UCSD-AML1 (cell line): ENCODE results near the gene C4orf50.

Source experiments
- DNase-seq: peaks from one replicate; lab custom pipeline; 2025; ENCODE audit not compliant: unreplicated experiment; lab: John Stamatoyannopoulos, UW

The C4orf50 gene

DNA sequence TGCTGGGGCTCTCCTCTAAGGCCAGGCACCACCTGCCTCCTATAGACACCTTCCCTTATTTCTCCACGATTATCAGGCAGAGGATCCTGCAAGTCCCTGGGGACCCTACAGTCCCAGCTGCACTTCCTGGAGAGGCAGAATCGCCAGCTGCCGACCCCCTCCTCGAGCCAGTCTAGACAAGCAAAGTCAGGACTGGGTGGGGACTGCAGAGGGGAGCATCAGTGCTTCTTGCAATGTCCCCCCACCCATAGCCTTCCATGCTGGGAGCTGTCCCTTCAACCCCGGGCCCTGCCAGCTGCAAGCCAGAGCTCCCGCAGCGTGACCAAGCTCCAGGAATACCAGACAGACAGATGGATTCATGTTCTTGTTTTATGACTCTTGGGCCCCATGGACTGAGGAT, 124.0 kb downstream of the C4orf50 start:
- DNase-seq: no peak

DNA sequence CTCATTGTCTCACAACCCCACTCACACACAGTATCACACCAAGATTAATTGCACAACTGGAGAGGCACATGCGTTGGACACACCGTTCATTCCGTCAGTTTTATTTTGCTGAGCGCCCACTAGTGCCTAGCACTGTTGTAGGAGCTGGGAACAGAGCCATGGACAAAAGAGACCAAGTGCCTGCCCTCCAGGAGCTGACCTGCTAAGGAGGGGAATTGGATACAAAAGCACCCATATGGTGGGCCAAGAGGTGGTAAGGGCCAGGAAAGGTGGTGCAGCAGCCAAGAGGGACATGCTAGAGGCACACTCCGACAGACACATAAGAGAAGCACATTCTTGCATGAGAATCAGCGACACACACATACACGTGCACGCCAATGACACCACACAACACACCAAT, 124.6 kb downstream of the C4orf50 start:
- DNase-seq: no peak

DNA sequence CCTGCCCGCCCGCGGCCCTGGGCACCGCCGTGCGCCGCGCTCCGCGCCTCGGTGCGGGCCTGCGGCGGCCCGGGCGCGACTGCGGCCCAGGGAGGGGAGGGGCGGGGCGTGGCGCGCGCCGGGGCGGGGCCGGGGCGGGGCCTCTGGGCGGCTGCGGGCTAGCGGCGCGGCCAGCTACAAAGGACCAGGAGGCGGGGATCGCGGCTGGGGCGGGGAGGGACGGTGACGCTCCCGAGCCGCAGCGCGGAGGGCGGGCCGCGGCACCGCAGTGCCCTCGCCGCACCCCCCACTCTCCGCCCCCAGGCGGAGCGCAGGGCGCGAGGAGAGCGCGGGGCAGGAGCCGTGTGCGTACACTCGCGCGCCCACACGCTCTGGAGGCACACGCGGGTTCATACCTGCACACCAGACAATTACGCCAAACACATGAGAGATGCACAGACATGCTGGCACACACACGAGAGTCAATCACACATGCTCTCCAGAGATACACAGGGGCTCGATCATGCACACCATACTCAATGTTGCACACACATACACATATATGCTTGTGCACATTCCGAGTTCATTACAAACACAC, 125.1 kb downstream of the C4orf50 start, which contains the start of gene CRMP1:
Gene CRMP1 (minus strand): TSS at position 83 of the 577 bp plus-strand sequence. CDS start 117 bp downstream, outside the sequence.
- DNase-seq: no peak

DNA sequence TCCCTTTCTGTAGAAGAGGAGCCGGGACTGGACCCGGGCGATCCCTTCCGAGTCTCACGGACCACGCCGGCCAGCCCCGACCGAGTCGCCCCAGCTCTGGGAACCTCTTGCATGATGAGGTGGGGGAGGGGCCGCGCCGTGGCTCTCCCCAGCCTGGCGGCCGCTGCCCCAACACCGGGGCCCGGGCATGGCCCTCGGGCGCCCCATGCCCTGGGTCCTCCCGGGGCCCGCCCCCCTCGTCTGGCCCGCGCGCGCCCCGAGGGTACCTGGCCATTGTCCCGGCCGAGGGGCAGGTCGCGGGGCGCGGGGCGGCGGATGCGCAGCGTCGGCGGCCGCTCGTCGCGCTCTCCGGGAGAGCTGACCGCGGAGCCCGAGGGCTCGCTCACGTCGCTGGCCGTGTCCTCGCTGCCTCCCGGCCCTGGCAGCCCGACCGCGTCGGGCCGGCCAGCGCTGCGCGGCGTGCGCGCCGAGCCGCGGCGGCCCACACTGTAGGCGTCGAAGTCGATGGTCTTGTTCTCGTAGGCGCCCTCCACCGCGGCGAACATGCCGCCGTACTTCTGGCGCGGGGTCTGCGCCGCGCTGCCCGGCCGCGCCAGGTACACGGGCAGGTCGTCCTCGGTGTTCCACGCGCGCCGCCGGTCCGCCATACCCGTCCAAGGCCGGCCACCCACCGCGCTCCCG, 125.8 kb downstream of the C4orf50 start:
- no peak for DNase-seq

DNA sequence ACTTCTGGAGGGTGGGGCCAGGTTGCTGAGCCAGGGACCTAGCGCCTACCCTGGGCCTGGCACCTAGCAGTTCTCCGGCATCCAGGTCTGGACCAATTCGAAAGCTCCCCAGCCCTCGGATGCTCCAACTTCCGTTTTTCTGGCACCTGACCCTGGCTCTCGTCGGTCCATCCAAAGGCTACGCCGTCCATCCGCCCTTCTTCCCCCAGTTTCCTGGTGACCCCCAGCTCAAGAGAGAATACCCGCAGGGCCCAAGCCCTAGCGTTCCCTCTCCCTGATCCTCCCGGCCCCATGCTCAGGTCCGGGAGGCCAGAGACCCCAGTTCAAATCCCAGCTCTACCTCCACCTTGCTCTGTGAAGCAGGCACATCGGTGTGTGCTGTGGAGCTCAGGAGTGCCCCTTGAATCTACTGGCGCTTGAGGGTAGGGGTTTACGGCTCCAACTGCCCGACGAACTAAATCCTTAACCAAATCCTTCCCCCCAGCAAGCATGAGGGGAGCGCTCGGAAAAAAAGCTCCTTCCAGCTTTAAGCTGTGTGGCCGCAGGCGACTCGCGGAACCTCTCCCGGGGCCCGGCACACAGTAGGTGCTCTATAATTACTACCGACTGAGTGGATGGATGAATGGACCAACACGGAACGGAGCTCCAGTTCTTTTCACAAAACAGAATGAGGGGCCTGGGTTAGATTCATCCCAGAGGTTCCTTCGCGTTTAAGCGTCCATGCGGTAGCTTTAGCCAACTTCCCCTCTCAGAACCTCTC, 126.5 kb downstream of the C4orf50 start:
- no peak for DNase-seq

DNA sequence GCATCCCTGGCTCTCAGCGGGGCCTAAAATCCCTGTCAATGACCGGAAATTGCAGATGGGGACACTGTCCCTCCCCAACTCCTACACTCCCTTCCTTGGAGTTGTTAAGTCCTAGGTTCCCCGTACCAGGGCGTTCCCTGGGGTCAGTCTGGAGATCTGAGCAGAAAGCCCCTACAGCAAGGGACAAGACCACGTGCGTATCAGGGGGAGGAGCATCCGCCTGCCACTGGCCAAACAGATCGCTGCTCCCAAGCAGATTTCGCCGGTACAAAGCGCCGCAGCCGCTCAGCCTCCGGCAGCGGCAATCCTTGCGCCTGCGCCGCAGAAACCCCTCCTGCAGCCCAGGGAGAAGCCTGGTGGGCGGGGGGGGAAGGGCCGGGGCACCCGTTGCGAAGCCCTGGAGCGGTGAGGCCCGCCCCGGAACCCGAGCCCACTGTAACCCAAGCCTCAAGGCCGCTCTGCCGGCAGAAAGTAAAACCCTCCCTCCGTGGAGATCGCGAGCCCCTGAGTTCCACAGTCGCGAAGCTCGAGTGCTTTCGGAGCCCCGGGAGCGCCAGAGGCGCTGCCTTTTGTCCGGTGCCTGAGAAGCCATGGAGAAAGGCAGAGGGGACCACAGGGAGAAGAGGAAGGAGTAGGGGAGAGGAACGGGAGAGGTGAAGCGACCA, 128.0 kb downstream of the C4orf50 start:
- DNase-seq: no peak

DNA sequence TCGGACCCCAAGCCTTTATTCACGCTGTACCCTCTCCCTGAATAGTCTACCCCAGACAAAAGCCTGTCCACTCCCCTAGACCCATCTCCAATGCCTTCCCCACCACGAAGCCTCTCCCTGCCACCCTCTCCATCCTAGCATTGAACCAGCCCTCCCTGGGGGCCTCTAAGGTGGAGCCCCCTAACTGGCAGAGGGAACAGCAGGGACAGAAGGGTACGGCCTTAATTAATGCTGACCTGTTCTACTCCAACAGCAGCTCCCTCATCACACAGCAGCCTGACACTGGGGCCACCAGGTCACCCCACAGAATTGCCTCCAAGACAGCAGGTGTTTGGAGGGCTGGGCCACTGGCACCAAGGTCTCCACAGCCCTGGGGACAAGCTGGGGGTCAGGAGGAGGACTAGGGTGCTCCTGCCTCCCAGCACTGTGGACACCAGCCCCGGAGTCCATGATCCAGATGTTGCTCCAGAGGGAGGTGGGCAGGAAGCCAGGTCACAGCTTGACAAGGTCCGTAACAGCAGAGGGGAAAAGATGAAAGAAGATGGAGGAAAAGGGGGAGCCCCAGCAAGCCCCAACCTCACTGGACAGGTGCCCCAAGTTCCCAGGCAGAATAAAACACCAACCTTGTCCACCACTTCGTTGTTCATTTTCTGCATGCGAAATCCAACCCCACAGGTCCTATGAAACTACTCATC, 129.1 kb downstream of the C4orf50 start:
- no peak for DNase-seq

DNA sequence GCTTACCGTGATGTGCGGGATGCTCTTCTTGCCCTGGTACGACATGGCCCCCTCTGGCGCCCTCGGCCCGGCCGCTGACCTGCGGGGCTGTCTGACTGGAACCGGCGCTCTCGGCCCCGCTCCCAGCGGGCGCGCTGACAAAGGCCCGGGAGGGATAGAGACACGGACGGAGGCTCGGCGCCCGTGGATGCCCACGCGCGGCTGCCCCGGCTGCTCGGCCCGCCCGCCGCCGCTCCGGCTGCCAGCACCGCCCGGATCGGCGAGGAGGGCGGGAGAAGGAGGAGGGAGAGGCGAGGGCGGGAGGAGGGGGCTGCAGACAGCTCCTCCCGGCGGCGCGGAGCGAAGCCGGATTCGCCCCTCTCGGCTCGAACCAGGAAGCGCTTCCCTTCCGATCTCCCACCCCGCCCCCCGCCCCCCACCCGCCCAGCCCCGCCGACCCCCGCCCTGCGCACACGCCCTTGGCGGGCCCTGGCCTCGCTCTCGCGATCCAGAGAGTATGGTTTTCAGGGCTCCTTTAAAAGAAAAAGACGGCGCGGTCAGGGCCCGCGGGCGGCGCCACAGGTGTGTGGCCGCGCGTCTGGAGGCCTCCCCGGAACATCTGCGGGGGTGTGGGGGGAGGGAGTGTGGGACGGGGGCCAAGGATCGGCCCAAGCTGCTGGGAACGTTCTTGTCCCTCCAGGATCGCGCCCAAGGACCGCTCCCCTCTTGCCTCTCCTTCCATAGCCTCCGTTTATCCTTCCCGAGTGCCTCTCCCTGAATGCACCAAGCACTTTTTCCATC, 129.8 kb downstream of the C4orf50 start:
- no peak for DNase-seq

DNA sequence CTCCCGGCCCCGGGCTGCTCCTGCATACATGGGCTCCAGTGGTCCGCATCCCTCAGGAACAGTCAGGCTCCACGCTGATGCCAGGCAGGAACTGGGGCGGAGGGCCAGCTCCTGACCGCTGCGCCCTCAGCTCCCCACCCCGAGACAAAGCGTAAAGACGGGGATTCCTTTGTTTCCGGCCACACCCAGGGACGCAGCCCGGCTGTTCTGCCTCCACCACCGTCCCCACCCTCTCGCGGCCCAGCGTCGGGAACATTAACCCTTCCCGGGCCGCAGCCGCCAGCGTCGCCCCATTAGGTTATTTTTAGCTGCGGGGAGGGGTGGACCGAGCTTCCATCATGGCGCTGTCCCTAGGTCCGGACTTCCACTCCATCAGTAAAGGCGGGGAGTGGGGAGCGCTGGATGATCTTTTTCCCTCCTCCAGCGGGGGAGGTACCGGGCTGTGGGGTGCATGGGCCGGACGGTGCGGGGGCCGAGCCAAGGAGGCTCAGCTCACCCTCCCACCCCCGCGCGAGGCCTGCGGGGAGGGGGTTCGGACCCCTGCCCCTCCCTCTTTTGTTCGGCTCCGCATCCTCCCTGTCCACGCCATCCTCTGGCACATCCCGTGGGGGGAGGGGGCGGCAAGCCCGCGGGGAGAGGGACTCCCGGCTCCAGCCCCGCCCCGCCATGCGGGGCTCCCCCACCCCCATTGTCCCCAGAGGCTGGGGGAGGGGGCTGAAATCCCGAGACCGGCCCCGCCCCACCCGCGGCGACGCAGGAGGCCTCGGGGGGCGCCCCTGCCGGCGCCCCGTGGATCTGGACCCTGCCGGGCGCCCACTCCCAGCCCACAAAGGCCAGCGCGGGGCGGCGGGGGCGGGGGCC, 130.6 kb downstream of the C4orf50 start:
- no peak for DNase-seq

DNA sequence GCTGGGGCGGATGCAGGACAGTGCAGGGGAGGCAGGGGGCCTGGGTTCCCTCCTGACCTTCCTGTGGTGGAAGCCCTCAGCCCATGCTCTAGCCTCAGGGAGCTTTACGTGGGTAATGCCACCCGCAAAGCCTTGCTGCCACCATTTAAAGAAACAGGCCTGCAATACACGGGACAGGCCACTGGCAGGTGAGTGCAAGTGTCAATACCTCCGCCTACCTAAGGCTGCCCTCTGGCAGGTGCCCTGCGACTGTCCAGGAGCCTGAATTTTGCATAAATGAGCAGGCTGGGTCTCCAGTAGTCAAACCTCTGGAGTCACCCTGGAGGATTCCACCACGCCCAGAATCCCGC, 131.2 kb downstream of the C4orf50 start:
- DNase-seq: no peak

DNA sequence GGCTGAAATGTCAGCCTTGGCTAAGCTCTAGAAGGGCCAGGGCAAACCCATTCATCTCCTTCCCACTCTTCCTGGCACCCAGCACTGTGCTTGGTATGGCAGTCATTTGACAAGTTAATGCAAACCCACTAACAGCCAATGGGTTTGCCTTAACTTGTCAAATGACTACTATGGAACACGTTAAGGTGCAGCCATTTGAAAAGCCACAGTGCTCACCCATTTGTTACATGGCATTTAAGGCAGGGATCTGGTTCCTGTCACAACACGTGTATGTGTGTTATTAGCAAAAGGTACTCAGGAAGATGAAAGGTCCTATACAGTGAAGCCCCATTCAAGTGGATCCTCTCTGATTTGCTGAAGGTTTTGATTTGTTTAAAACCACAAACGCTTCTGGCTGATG, 132.5 kb downstream of the C4orf50 start:
- DNase-seq: no peak

DNA sequence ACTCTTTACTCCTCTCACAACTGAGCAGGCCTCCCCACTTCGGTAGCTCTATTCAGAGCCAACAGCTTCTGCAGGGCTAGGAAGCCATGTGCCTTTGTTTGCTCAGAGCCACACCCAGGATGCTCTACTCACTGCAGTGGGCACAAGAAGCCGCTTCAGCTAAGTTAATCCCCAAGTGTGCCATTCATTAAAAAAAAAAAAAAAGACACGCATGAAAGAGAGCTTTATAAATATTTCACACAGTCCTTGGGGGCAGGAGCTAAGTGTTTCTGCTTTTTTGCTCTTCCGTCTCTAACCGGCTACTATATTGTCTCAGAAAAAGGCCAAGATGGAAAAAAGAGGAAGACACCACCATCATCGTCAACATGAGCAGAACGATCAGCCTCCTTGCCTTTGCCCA, 133.4 kb downstream of the C4orf50 start:
- no peak for DNase-seq

DNA sequence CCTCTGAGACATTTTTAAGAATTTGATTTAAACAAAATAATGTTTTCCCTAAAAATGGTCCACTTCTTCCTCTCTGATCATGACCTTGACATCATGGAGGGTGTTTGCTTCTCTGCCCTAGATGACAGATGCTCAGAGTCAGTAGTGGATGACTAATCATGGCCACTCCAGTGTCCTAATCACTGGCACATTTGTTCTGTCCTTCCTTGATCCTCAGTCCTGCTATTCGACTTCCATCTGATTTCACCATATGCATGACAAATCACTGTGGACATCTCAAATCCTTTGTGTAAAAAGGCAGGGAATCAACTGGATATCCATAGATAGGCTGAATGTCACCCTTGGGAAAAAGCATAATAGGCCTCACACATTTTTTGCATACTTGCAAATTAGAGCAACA, 134.3 kb downstream of the C4orf50 start:
- DNase-seq: no peak

DNA sequence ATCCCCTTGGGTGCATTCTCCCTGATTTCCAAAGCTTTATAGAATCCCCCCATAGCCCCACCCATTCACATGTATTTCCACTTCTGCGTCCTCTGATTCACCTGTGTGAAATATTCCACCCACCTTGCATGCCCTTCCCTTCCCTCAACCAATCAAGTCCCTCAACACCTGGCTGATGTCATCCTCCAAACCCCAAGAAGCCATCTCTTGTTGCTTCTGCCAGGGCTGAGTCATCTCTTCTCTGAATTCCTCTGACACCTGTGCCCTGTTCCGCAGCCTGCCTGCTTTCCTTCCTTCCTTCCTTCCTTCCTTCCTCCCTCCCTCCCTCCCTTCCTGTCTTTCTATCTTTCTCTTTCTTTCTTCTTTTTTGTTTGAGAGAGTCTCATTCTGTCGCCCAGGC, 135.3 kb downstream of the C4orf50 start:
- no peak for DNase-seq

DNA sequence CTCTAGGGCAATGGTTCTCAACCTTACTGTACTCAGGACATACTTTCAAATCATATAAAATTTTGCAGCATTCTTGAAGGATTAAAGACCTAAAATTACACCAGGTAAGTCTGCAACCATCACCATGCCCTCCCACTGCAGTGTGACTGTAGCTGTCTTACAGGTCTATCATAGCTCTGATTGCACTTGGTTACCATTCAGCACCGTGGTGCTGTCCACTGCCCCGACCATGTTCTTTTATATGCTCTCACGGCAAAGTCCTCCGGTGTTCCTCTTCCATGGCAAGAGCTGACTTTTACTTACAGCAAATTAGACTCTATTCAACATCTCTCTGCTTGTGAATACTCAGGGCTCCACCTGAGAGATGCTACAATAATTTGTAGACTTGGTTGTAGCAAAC, 136.9 kb downstream of the C4orf50 start:
- no peak for DNase-seq

DNA sequence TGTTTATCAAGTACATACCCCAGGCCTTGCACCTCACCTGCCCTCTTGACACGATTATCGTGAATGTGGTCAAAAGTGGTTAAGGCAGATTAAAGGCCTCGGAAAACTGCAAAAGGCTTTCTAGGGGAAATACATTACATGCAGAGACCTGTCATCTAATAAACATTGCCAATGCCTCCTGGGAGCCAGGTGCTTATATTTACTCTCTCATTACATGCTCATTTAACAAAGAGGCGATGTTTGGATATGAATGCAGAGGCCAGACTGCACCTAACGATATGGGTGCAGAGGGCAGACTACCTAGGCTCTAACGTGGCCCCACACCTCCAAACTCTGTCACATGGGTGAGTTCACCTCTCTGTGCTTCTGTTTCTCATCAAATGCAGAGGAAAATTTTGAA, 139.9 kb downstream of the C4orf50 start:
- DNase-seq: no peak

DNA sequence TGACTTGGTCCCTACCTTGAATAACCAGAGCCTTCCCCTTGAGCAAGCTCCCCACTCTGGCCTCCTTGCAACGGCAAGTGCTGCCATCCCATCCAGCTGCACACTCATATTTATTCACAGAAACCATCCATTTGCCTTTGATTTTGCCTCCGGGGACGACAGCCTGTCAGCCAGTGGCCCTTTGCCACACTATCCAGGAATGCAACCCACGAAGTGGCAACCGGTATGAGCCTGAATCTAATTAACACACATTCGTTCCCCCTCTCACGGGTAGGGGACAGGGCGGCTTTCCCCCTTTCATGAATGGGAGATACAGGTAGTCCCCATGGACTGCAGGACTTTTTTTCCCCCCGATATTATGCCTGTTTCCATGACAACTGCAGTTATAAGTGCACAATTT, 140.8 kb downstream of the C4orf50 start:
- DNase-seq: no peak

DNA sequence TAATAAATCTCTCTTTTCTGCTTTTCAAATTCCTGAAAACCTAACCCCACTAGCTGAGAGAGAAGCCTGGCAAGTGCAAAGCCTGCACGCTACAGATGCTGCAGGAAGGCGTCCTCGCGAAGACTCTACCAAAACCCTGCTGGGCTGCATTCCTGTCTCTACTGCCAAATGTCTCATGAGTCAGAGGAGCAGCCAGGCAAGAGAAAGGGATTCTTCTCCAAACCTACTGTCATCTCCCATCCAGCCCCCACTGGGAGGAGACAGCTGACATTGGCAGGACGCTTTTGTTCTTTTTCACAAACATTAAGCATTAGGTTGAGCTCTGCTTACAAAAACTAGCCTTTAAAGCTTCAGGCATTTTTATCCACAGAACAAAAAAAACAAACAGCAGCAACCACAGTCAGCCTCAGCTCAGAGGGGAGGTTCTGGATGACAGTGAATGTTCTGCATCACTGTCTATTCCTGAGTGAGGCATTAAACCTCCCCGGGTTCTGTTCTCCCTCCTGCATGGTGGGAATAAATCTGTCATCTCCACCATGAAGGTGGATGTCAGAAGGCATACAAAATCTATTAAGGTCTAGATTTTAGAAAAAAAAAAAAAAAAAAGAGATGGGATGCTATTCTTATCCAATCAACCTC, 143.3 kb downstream of the C4orf50 start:
- DNase-seq: no peak

DNA sequence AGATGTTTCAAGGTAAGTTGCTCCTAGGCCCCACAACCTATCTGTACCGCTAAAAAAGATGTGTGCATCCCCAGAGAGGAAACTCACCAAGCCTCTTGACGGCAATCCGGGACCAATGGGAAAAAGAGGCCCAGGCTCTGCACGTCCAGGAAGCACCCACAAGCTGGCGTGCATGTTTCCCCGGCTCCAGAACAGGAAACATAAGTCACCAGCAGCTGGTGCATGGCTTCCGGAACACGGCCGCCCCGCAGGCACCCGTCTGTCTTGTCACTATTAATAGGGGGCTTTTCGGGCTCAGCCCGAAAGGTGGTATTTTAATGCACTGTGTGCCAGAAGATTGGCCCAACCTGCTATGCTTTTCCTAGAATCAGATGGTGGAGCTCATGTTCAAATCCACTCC, 147.5 kb downstream of the C4orf50 start:
- peak; percentile 68 for DNase-seq
